B cell (primary cell): Measurements from ENCODE around the gene COL6A5. TPM values are rescaled to one million over a fixed set of nuclear protein-coding genes. Genes with fewer than 3 reads are reported as not detected.

Source experiments
- ATAC-seq: fragments of 200-7000 bp; cut with Tn5 transposase; one replicate; pipeline ENCODE4 v1.10.0; 2021; ENCODE audit warnings: low read depth, mild to moderate bottlenecking, moderate number of reproducible peaks, moderate library complexity
- CTCF ChIA-PET: fragments of 350-600 bp; sonication (Branson Sonifier 250); formaldehyde crosslinking; loops from one replicate; lab custom pipeline; 2021; ENCODE audit warnings: antibody characterized with exemption, inconsistent platforms; lab: Charles Lee
- POLR2A ChIA-PET: fragments of 350-600 bp; sonication (Branson Sonifier 250); formaldehyde crosslinking; loops from one replicate; lab custom pipeline; 2021; ENCODE audit warnings: antibody characterized with exemption; lab: Charles Lee
- DNase-seq: peaks from one replicate; pipeline ENCODE4 v3.0.0; 2013
- H2AFZ ChIP-seq: 2 replicates; pipeline ENCODE4 v1.6.1; 2012; ENCODE audit warnings: mild to moderate bottlenecking, low read depth, low read length; ENCODE audit not compliant: insufficient read depth, poor library complexity, severe bottlenecking
- H3K27ac ChIP-seq, 2 donors: 1 replicate in 1 of 2; 2 replicates in 1 of 2; pipeline ENCODE4 v1.5.1; 2012 to 2013; ENCODE audit warnings: low read length in 2 of 2, mild to moderate bottlenecking in 2 of 2, moderate library complexity in 1 of 2
- H3K27me3 ChIP-seq, 4 experiments: fragments of 200-600 bp in 1 of 4; sonication (generic) in 1 of 4; replicated peaks in 1 of 4; 1 replicate in 2 of 4; 2 replicates in 2 of 4; pipeline versions ENCODE4 v1.6.1 to v1.7.0; 2013 to 2016; ENCODE audit warnings: low read length in 3 of 4, mild to moderate bottlenecking in 2 of 4, mixed read lengths in 1 of 4, moderate library complexity in 1 of 4; ENCODE audit not compliant: insufficient read depth in 4 of 4, control insufficient read depth in 3 of 4; ENCODE audit errors: control extremely low read depth in 1 of 4
- H3K36me3 ChIP-seq, 2 experiments: replicated peaks in 1 of 2; 1 replicate in 1 of 2; 2 replicates in 1 of 2; pipeline versions ENCODE4 v1.6.1 to v1.7.1; 2013; ENCODE audit warnings: low read length in 1 of 2; ENCODE audit not compliant: insufficient read depth in 2 of 2, control insufficient read depth in 1 of 2; ENCODE audit errors: control extremely low read depth in 1 of 2, extremely low read depth in 1 of 2
- H3K4me1 ChIP-seq, 2 donors: fragments of 200-600 bp in 1 of 2; sonication (generic) in 1 of 2; 1 replicate in 1 of 2; 2 replicates in 1 of 2; pipeline versions ENCODE4 v1.5.1 to v1.6.1; 2013 to 2017; ENCODE audit warnings: low read length in 2 of 2; ENCODE audit not compliant: control insufficient read depth in 2 of 2, insufficient read depth in 2 of 2
- H3K4me2 ChIP-seq: replicated peaks from 2 replicates; pipeline ENCODE3; 2012; ENCODE audit warnings: mild to moderate bottlenecking, low read depth, low read length; ENCODE audit not compliant: poor library complexity, severe bottlenecking
- H3K4me3 ChIP-seq, 5 experiments: fragments of 200-600 bp in 1 of 5; sonication (generic) in 1 of 5; 1 replicate in 3 of 5; 2 replicates in 2 of 5; pipeline versions ENCODE4 v1.5.1 to v1.7.0; 2011 to 2016; ENCODE audit warnings: low read length in 4 of 5, mild to moderate bottlenecking in 4 of 5, low read depth in 2 of 5, control low read depth in 1 of 5, moderate library complexity in 1 of 5; ENCODE audit not compliant: insufficient read depth in 1 of 5; ENCODE audit errors: control extremely low read depth in 1 of 5, extremely low read depth in 1 of 5
- H3K79me2 ChIP-seq: fragments of 200-600 bp; sonication (generic); one replicate; pipeline ENCODE4 v1.6.0; 2016; ENCODE audit warnings: low read length; ENCODE audit not compliant: control insufficient read depth, insufficient read depth
- H3K9ac ChIP-seq: fragments of 200-600 bp; sonication (generic); 2 replicates; pipeline ENCODE4 v1.6.1; 2017; ENCODE audit warnings: mild to moderate bottlenecking, low read length, moderate library complexity
- H3K9me3 ChIP-seq, 3 donors: one replicate each; pipeline versions ENCODE4 v1.6.1 to v1.7.1; 2013; ENCODE audit warnings: low read length in 2 of 3; ENCODE audit not compliant: control insufficient read depth in 2 of 3, insufficient read depth in 1 of 3; ENCODE audit errors: control extremely low read depth in 1 of 3
- H4K20me1 ChIP-seq: 2 replicates; pipeline ENCODE4 v1.6.0; 2012; ENCODE audit warnings: mild to moderate bottlenecking, low read length; ENCODE audit not compliant: insufficient read depth, control insufficient read depth, poor library complexity, severe bottlenecking
- H3K27ac Mint-ChIP-seq: one replicate; pipeline ENCODE4 v1.8.0; 2021; ENCODE audit warnings: mixed read lengths
- H3K27me3 Mint-ChIP-seq: one replicate; pipeline ENCODE4 v1.8.0; 2021; ENCODE audit warnings: mixed read lengths
- H3K4me1 Mint-ChIP-seq: one replicate; pipeline ENCODE4 v1.8.0; 2021; ENCODE audit warnings: mixed read lengths
- H3K4me3 Mint-ChIP-seq: one replicate; pipeline ENCODE4 v1.8.0; 2021; ENCODE audit warnings: mixed read lengths
- H3K9me3 Mint-ChIP-seq: one replicate; pipeline ENCODE4 v1.8.0; 2022; ENCODE audit warnings: mixed read lengths; ENCODE audit not compliant: insufficient read depth
- EZH2 ChIP-seq: IDR thresholded peaks from 2 replicates; pipeline ENCODE4 v1.6.1; 2012; ENCODE audit warnings: borderline replicate concordance, low read depth, mild to moderate bottlenecking, moderate library complexity, low read length; ENCODE audit not compliant: insufficient read depth, poor library complexity, severe bottlenecking
- WGBS: methylation state at CpG from one replicate; pipeline ENCODE4 v1.1.5; 2013; ENCODE audit warnings: missing lambda C conversion rate; ENCODE audit not compliant: insufficient coverage; 5-methylcytosine and 5-hydroxymethylcytosine counted together
- intact Hi-C: fragments of 100-400 bp; cut with micrococcal nuclease; formaldehyde crosslinking; loops from one replicate; pipeline ENCODE4 v1.10.0; 2022
- polyA plus RNA-seq: library from polyadenylated mRNA; depleted of rRNA; stranded (reverse); fragments of >200 nt; gene quantifications from 2 replicates; pipeline ENCODE4 v1.2.3, GENCODE V29; 2012
- total RNA-seq, 2 donors: library from RNA; stranded (reverse); fragments of 120-200 nt in 1 of 2; gene quantifications; 1 replicate in 1 of 2; 2 replicates in 1 of 2; pipeline versions ENCODE4 v1.2.3 to v1.2.4, GENCODE V29; 2013 to 2022
- TF ChIP-seq, protein P1 (sequence below): fragments of 200-600 bp; IDR thresholded peaks from one replicate; pipeline ENCODE4 v1.8.0; 2022; ENCODE audit warnings: antibody characterized with exemption, mild to moderate bottlenecking

COL6A5 gene
- total and polyA plus RNA-seq, 2 donors (not counting 1 experiment from before 2014, with no cell fraction given): not detected

GRCh38 chr3:130462089-130462488 lies 116.6 kb downstream of the COL6A5 start:
- Histone ChIP-seq H3K27me3 (no peaks in the 10 kb centered on the region), H4K20me1 (no peaks in the 10 kb centered on the region), H3K9ac (no peak overlapping the region), H2AFZ (no peak overlapping the region), H3K9me3 (no peaks in the 10 kb centered on the region), H3K79me2 (no peaks in the 10 kb centered on the region), H3K4me3 (no peak overlapping the region), H3K4me1 (no peaks in the 10 kb centered on the region), H3K4me2 (no peak overlapping the region), H3K27ac (no peak overlapping the region), H3K36me3 (no peaks in the 10 kb centered on the region)
- DNase-seq: no peak
- no peaks in the 10 kb centered on the region for H3K4me1 Mint-ChIP-seq
- H3K9me3 Mint-ChIP-seq: no peaks in the 10 kb centered on the region
- no peak overlapping the region for H3K27ac Mint-ChIP-seq
- POLR2A ChIA-PET: no interaction called here
- H3K27me3 Mint-ChIP-seq: peaks cover 3% of the 10 kb centered on the region
- ATAC-seq: no peak
- intact Hi-C loops: no loop called here
- H3K4me3 Mint-ChIP-seq: no peak overlapping the region
- CTCF ChIA-PET: no interaction called here
- TF ChIP-seq, protein P1, sequence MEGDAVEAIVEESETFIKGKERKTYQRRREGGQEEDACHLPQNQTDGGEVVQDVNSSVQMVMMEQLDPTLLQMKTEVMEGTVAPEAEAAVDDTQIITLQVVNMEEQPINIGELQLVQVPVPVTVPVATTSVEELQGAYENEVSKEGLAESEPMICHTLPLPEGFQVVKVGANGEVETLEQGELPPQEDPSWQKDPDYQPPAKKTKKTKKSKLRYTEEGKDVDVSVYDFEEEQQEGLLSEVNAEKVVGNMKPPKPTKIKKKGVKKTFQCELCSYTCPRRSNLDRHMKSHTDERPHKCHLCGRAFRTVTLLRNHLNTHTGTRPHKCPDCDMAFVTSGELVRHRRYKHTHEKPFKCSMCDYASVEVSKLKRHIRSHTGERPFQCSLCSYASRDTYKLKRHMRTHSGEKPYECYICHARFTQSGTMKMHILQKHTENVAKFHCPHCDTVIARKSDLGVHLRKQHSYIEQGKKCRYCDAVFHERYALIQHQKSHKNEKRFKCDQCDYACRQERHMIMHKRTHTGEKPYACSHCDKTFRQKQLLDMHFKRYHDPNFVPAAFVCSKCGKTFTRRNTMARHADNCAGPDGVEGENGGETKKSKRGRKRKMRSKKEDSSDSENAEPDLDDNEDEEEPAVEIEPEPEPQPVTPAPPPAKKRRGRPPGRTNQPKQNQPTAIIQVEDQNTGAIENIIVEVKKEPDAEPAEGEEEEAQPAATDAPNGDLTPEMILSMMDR: no peak
- no peak for TF ChIP-seq EZH2
- 80% methylated on average over 3 of the region's 5 CpGs for WGBS

DNA sequence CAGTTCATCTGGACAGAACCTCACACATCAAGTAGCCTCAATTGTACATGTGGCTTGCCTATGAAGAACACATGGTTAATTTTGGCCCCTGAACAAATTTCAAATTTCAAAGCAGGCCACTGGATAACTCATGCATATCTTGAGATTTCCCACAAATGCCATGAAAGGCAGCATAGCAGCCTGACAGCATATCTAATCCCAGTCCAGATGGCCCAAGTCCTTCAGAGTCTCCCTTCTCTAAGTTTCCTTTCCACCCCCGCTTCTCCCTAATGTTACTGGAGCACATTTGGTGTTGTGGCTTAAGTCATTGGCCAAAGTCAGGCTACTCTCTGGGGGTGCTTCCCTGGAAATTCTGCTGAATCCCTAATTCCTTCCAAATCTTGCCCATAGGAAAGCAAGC lies 117.7 kb downstream of the COL6A5 start:
- DNase-seq (no peak), ATAC-seq (no peak)
- H3K9me3 ChIP-seq: no peaks in the 10 kb centered on the region
- CTCF ChIA-PET: no interaction called here
- intact Hi-C loops: no loop called here
- Mint-ChIP-seq H3K4me3 (no peak overlapping the region), H3K27ac (no peak overlapping the region), H3K9me3 (no peaks in the 10 kb centered on the region), H3K4me1 (no peaks in the 10 kb centered on the region), H3K27me3 (peaks cover 3% of the 10 kb centered on the region)
- H3K9ac ChIP-seq: no peak overlapping the region
- WGBS: no CpG with 5 or more reads among the region's 1 CpG
- POLR2A ChIA-PET: no interaction called here
- H3K79me2 ChIP-seq: no peaks in the 10 kb centered on the region
- no peaks in the 10 kb centered on the region for H3K36me3 ChIP-seq
- no peak overlapping the region for H3K4me3 ChIP-seq
- no peak overlapping the region for H2AFZ ChIP-seq
- H3K27me3 ChIP-seq: no peaks in the 10 kb centered on the region
- no peaks in the 10 kb centered on the region for H4K20me1 ChIP-seq
- H3K4me1 ChIP-seq: no peaks in the 10 kb centered on the region
- H3K27ac ChIP-seq: no peak overlapping the region
- no peak for TF ChIP-seq EZH2
- TF ChIP-seq, protein P1: no peak
- H3K4me2 ChIP-seq: no peak overlapping the region
